Type B pancreatic cell (in vitro differentiated cells): ENCODE measurements around the gene TM4SF1. TPM values are rescaled to one million over a fixed set of nuclear protein-coding genes. Genes with fewer than 3 reads are reported as not detected.
A peak's percentile ranks its signal among the peaks of the same experiment; 100 is the strongest.

Experiments
- DNase-seq: peaks from one replicate; pipeline ENCODE4 v3.0.0; 2021; ENCODE audit warnings: mixed read lengths; ENCODE audit not compliant: unreplicated experiment; ENCODE audit errors: extremely low spot score
- H3K27ac Mint-ChIP-seq: 2 replicates; pipeline ENCODE4 v1.8.0; 2021; ENCODE audit warnings: mild to moderate bottlenecking, mixed read lengths
- H3K27me3 Mint-ChIP-seq: 2 replicates; pipeline ENCODE4 v1.8.0; 2021; ENCODE audit warnings: mixed read lengths
- H3K36me3 Mint-ChIP-seq: 2 replicates; pipeline ENCODE4 v1.8.0; 2021; ENCODE audit warnings: mixed read lengths
- H3K4me1 Mint-ChIP-seq: one replicate; pipeline ENCODE4 v1.8.0; 2021; ENCODE audit warnings: mixed read lengths; ENCODE audit not compliant: unreplicated experiment
- H3K4me3 Mint-ChIP-seq: 2 replicates; pipeline ENCODE4 v1.8.0; 2021; ENCODE audit warnings: mild to moderate bottlenecking, mixed read lengths
- H3K9me3 Mint-ChIP-seq: 2 replicates; pipeline ENCODE4 v1.8.0; 2021; ENCODE audit warnings: mixed read lengths
- CTCF ChIP-seq: fragments of 200-600 bp; sonication (generic); conservative IDR thresholded peaks from 2 replicates; pipeline ENCODE4 v1.5.0; 2021; ENCODE audit warnings: antibody characterized with exemption, mild to moderate bottlenecking
- total RNA-seq: library from RNA; stranded (reverse); gene quantifications from 2 replicates; pipeline ENCODE4 v1.2.1, GENCODE V29; 2021; ENCODE audit warnings: low replicate concordance

TM4SF1 gene
- total RNA-seq, 1 donor from 2014 or later, result 39.4 TPM

- TF ChIP-seq CTCF, result no peak
- Mint-ChIP-seq H3K4me3 (no peak overlapping the region), H3K9me3 (no peaks in the 10 kb centered on the region), H3K27me3 (no peaks in the 10 kb centered on the region), H3K36me3 (no peaks in the 10 kb centered on the region), H3K27ac (no peak overlapping the region), H3K4me1 (peaks cover 8% of the 10 kb centered on the region)
- DNase-seq, result no peak
Observed at GRCh38 chr3:149417727-149418126, 40.3 kb upstream of the TM4SF1 start.

- no peak for TF ChIP-seq CTCF
- H3K27me3 Mint-ChIP-seq, result no peaks in the 10 kb centered on the region
- H3K4me1 Mint-ChIP-seq, result peaks cover 8% of the 10 kb centered on the region
- H3K9me3 Mint-ChIP-seq, result no peaks in the 10 kb centered on the region
- no peaks in the 10 kb centered on the region for H3K36me3 Mint-ChIP-seq
- DNase-seq, result no peak
- no peak overlapping the region for H3K4me3 Mint-ChIP-seq
- H3K27ac Mint-ChIP-seq, result no peak overlapping the region
Observed at GRCh38 chr3:149417174-149417573, 39.7 kb upstream of the TM4SF1 start.

- Mint-ChIP-seq H3K4me3 (no peak overlapping the region), H3K4me1 (peaks cover 8% of the 10 kb centered on the region), H3K9me3 (no peaks in the 10 kb centered on the region), H3K27me3 (no peaks in the 10 kb centered on the region), H3K36me3 (no peaks in the 10 kb centered on the region), H3K27ac (peak overlapping the region; percentile 49)
- DNase-seq, result no peak
- no peak for TF ChIP-seq CTCF
Observed at GRCh38 chr3:149415484-149415883, 38.0 kb upstream of the TM4SF1 start.

GRCh38 chr3:149414557-149415231 is 37.2 kb upstream of the TM4SF1 start:
- no peak overlapping the region for H3K27ac Mint-ChIP-seq
- H3K27me3 Mint-ChIP-seq, result no peaks in the 10 kb centered on the region
- H3K9me3 Mint-ChIP-seq, result no peaks in the 10 kb centered on the region
- DNase-seq, result no peak
- H3K4me3 Mint-ChIP-seq, result no peak overlapping the region
- H3K36me3 Mint-ChIP-seq, result no peaks in the 10 kb centered on the region
- H3K4me1 Mint-ChIP-seq, result peaks cover 8% of the 10 kb centered on the region
- no peak for TF ChIP-seq CTCF

GRCh38 chr3:149411583-149411982 is 34.1 kb upstream of the TM4SF1 start:
- no peaks in the 10 kb centered on the region for H3K36me3 Mint-ChIP-seq
- no peak for DNase-seq
- no peaks in the 10 kb centered on the region for H3K4me1 Mint-ChIP-seq
- no peaks in the 10 kb centered on the region for H3K27me3 Mint-ChIP-seq
- no peaks in the 10 kb centered on the region for H3K9me3 Mint-ChIP-seq
- TF ChIP-seq CTCF, result no peak
- no peak overlapping the region for H3K27ac Mint-ChIP-seq
- H3K4me3 Mint-ChIP-seq, result no peak overlapping the region
